Skeletal muscle satellite cell (primary cell): ENCODE measurements around the gene DOCK9.
A peak's percentile ranks its signal among the peaks of the same experiment; 100 is the strongest.

Experiments used
- H3K27me3 ChIP-seq: 2 replicates; pipeline ENCODE4 v1.7.0; 2013; ENCODE audit warnings: low read length; ENCODE audit not compliant: control insufficient read depth, insufficient read depth
- H3K36me3 ChIP-seq: 2 replicates; pipeline ENCODE4 v1.7.0; 2013; ENCODE audit warnings: mild to moderate bottlenecking, control low read depth, low read length; ENCODE audit not compliant: insufficient read depth
- H3K4me1 ChIP-seq: 2 replicates; pipeline ENCODE4 v1.7.0; 2013; ENCODE audit warnings: low read length; ENCODE audit not compliant: control insufficient read depth, insufficient read depth
- H3K4me2 ChIP-seq: 2 replicates; pipeline ENCODE4 v1.7.0; 2013; ENCODE audit warnings: mild to moderate bottlenecking, low read length
- H3K4me3 ChIP-seq: 2 replicates; pipeline ENCODE4 v1.7.0; 2013; ENCODE audit warnings: low read length
- H3K9ac ChIP-seq: 2 replicates; pipeline ENCODE4 v1.7.0; 2013; ENCODE audit warnings: mild to moderate bottlenecking, low read depth, low read length, moderate library complexity
- H3K9me3 ChIP-seq: replicated peaks from 2 replicates; pipeline ENCODE4 v1.7.0; 2013; ENCODE audit warnings: mild to moderate bottlenecking, control low read depth, low read length

The DOCK9 gene

GRCh38 chr13:98985591-98985990 is 7.7 kb upstream of the DOCK9 start:
- H3K9ac ChIP-seq: no peak overlapping the region
- no peak overlapping the region for H3K4me2 ChIP-seq
- no peak overlapping the region for H3K4me3 ChIP-seq
- no peaks in the 10 kb centered on the region for H3K36me3 ChIP-seq
- H3K4me1 ChIP-seq: no peaks in the 10 kb centered on the region
- H3K27me3 ChIP-seq: no peaks in the 10 kb centered on the region
- H3K9me3 ChIP-seq: no peaks in the 10 kb centered on the region

GRCh38 chr13:98984983-98985382 is 7.1 kb upstream of the DOCK9 start:
- Histone ChIP-seq H3K9me3 (no peaks in the 10 kb centered on the region), H3K9ac (no peak overlapping the region), H3K27me3 (no peaks in the 10 kb centered on the region), H3K36me3 (no peaks in the 10 kb centered on the region), H3K4me2 (no peak overlapping the region), H3K4me3 (no peak overlapping the region), H3K4me1 (no peaks in the 10 kb centered on the region)

- Histone ChIP-seq H3K9me3 (no peaks in the 10 kb centered on the region), H3K36me3 (no peaks in the 10 kb centered on the region), H3K9ac (no peak overlapping the region), H3K27me3 (no peaks in the 10 kb centered on the region), H3K4me3 (no peak overlapping the region), H3K4me1 (peaks cover under 1% of the 10 kb centered on the region), H3K4me2 (no peak overlapping the region)
Measured at GRCh38 chr13:98984118-98984517, 6.3 kb upstream of the DOCK9 start.

- H3K9me3 ChIP-seq: no peaks in the 10 kb centered on the region
- peaks cover 10% of the 10 kb centered on the region for H3K4me1 ChIP-seq
- no peak overlapping the region for H3K9ac ChIP-seq
- H3K4me3 ChIP-seq: no peak overlapping the region
- H3K27me3 ChIP-seq: no peaks in the 10 kb centered on the region
- H3K36me3 ChIP-seq: no peaks in the 10 kb centered on the region
- H3K4me2 ChIP-seq: no peak overlapping the region
Measured at GRCh38 chr13:98983182-98983581, 5.3 kb upstream of the DOCK9 start.

GRCh38 chr13:98981369-98982080 is 3.7 kb upstream of the DOCK9 start:
- H3K36me3 ChIP-seq: no peaks in the 10 kb centered on the region
- H3K9ac ChIP-seq: no peak overlapping the region
- no peaks in the 10 kb centered on the region for H3K9me3 ChIP-seq
- no peaks in the 10 kb centered on the region for H3K27me3 ChIP-seq
- H3K4me2 ChIP-seq: no peak overlapping the region
- H3K4me3 ChIP-seq: no peak overlapping the region
- peaks cover 27% of the 10 kb centered on the region for H3K4me1 ChIP-seq

GRCh38 chr13:98979012-98979660 is 1.3 kb upstream of the DOCK9 start:
- H3K9ac ChIP-seq: peak overlapping the region; percentile 71
- H3K4me1 ChIP-seq: peaks cover 38% of the 10 kb centered on the region
- H3K9me3 ChIP-seq: no peaks in the 10 kb centered on the region
- H3K36me3 ChIP-seq: no peaks in the 10 kb centered on the region
- no peak overlapping the region for H3K4me3 ChIP-seq
- H3K27me3 ChIP-seq: no peaks in the 10 kb centered on the region
- H3K4me2 ChIP-seq: no peak overlapping the region

DNA sequence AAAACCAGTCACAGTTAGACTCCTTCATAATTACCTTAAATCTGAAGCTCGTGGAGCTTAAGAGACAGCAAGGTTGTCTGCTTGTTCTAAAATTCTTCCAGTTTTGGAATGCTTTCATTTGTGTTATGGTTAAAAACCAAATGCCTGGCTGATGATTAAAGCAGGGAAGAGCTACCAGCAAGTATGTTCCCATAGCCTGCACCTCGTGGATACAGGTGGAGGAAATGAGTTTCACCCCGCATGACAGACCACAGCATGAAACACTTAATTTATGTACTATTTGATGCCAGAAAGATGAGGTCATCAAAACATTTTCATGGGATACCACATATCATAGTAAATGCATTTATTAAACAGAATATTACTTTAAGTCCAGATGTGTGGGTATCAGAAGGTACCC is 416 bp upstream of the DOCK9 start:
- H3K9me3 ChIP-seq: no peaks in the 10 kb centered on the region
- H3K36me3 ChIP-seq: no peaks in the 10 kb centered on the region
- H3K4me3 ChIP-seq: peak overlapping the region; percentile 74
- peaks cover 38% of the 10 kb centered on the region for H3K4me1 ChIP-seq
- peak overlapping the region; percentile 96 for H3K4me2 ChIP-seq
- peak overlapping the region; percentile 71 for H3K9ac ChIP-seq
- H3K27me3 ChIP-seq: no peaks in the 10 kb centered on the region

DNA sequence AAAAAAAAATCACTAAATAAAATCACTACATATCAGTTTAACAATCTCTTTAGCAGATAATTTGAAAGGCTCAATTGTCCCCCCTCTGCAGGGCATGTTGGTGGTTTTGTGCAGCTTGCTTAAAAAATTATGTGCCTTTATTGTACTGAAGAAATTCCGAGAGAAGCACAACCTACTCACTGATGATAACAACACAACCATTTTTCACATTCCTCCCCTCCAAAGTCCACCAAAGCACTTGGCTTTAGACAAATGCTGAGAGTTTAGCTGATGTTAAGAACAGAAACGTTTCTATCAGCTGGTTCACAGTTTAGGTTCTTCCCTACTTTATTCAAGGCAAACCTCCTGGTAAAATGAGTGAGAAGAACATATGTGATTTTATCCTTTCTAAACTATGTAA is 923 bp downstream of the DOCK9 start:
- H3K36me3 ChIP-seq: no peaks in the 10 kb centered on the region
- no peaks in the 10 kb centered on the region for H3K9me3 ChIP-seq
- H3K4me1 ChIP-seq: peaks cover 52% of the 10 kb centered on the region
- peak overlapping the region; percentile 96 for H3K4me2 ChIP-seq
- H3K27me3 ChIP-seq: no peaks in the 10 kb centered on the region
- H3K4me3 ChIP-seq: peak overlapping the region; percentile 74
- H3K9ac ChIP-seq: peak overlapping the region; percentile 71

GRCh38 chr13:98976338-98976737 is 1.5 kb downstream of the DOCK9 start:
- Histone ChIP-seq H3K4me1 (peaks cover 53% of the 10 kb centered on the region), H3K27me3 (no peaks in the 10 kb centered on the region), H3K4me3 (peak overlapping the region; percentile 11), H3K36me3 (no peaks in the 10 kb centered on the region), H3K9ac (peak overlapping the region; percentile 71), H3K9me3 (no peaks in the 10 kb centered on the region), H3K4me2 (peak overlapping the region; percentile 96)

DNA sequence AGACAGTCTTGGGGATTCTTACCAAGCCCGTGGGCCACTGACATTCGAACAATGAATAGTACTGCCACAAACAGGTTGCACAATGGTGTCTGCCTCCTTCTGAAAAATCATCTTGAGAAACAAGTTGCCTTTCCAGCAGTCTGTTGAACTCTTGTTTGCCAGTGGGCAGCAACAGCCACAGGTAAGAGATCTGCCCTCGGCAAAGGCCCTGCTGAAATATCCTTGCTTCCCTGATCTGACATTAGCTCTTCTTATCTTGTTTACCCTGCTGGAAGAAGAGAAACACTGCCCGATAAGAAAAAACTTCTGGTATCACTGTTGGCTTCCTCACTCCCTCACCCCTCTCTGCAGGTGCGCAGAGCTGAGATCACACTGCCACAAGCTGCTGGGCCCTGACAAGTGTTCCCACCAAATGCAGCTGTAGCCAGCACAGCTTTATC is 2.0 kb downstream of the DOCK9 start:
- peak overlapping the region; percentile 27 for H3K9ac ChIP-seq

GRCh38 chr13:98974053-98974452 is 3.8 kb downstream of the DOCK9 start:
- no peak overlapping the region for H3K9ac ChIP-seq
- no peak overlapping the region for H3K4me2 ChIP-seq
- no peaks in the 10 kb centered on the region for H3K9me3 ChIP-seq
- no peaks in the 10 kb centered on the region for H3K36me3 ChIP-seq
- no peak overlapping the region for H3K4me3 ChIP-seq
- H3K27me3 ChIP-seq: no peaks in the 10 kb centered on the region
- H3K4me1 ChIP-seq: peaks cover 52% of the 10 kb centered on the region

More for the DNA sequence above, 2.0 kb downstream of the DOCK9 start:
- peak overlapping the region; percentile 11 for H3K4me3 ChIP-seq
- H3K36me3 ChIP-seq: no peaks in the 10 kb centered on the region
- H3K27me3 ChIP-seq: no peaks in the 10 kb centered on the region
- H3K4me1 ChIP-seq: peaks cover 53% of the 10 kb centered on the region
- peak overlapping the region; percentile 96 for H3K4me2 ChIP-seq
- H3K9me3 ChIP-seq: no peaks in the 10 kb centered on the region

- no peaks in the 10 kb centered on the region for H3K27me3 ChIP-seq
- no peaks in the 10 kb centered on the region for H3K36me3 ChIP-seq
- H3K4me2 ChIP-seq: peak overlapping the region; percentile 46
- H3K9me3 ChIP-seq: no peaks in the 10 kb centered on the region
- H3K9ac ChIP-seq: no peak overlapping the region
- H3K4me3 ChIP-seq: no peak overlapping the region
- H3K4me1 ChIP-seq: peaks cover 38% of the 10 kb centered on the region
Measured at GRCh38 chr13:98972627-98973026, 5.2 kb downstream of the DOCK9 start.
